Measurements from ENCODE around the gene TRPM1. TPM values are rescaled to one million over a fixed set of nuclear protein-coding genes. Genes with fewer than 3 reads are reported as not detected.

The TRPM1 gene
- total RNA-seq, 1 donor from 2014 or later = not detected

DNA sequence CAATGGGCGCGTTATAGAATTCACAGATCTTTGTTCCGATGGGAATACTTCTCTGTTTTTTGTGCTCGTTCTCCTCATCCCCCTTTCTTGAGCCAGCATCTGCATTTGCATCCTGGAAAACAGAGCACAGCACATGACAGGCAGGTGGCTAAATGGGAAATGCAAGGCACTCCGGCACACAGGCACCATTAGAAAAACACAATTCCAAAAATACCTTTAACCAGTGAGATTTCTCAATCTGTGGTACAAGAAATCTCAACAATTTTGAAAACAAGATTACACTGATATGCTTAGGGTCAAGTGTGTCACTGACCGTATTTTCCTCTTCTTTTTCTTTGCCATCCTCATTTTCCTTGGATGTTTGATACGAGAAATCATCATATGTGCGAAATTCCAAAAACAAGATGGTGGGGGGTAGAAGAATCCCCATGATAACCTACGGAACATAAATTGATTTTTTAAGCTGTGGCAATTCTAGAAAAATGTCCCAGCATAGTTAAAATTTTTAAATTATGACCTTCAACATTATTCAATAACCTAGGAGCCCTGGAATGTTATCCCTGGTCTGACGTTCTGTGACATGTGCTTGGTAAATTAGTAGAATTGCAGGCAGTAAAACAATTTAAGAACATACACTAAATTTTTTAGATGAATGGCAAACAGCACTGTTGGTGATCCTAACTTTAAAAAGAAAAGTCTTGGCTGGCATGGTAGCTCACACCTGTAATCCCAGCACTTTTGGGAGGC is 63.6 kb downstream of the TRPM1 start:
- no peak overlapping the region for H3K27ac Mint-ChIP-seq (ENCODE audit: unreplicated experiment)
- Histone ChIP-seq H3K9me3 (ENCODE audit: insufficient read depth, low read depth, low read length) (no peaks in the 10 kb centered on the region), H3K4me2 (ENCODE audit: low read length) (no peak overlapping the region), H3K9ac (ENCODE audit: low read length) (no peak overlapping the region), H3K4me3 (ENCODE audit: insufficient read depth, low read depth, low read length) (no peak overlapping the region), H3K4me1 (ENCODE audit: insufficient read depth, low read length) (peaks cover 5% of the 10 kb centered on the region), H3K36me3 (ENCODE audit: insufficient read depth, low read length) (no peaks in the 10 kb centered on the region), H3K79me2 (ENCODE audit: insufficient read depth, low read length) (no peaks in the 10 kb centered on the region), H3K27me3 (ENCODE audit: insufficient read depth, low read length) (peaks cover 3% of the 10 kb centered on the region), H2AFZ (ENCODE audit: low read depth, low read length) (no peak overlapping the region), H4K20me1 (ENCODE audit: insufficient read depth, low read length) (no peaks in the 10 kb centered on the region), H3K27ac (ENCODE audit: low read depth, low read length) (no peak overlapping the region)
- H3K4me3 Mint-ChIP-seq (ENCODE audit: unreplicated experiment) = no peak overlapping the region
- DNase-seq (ENCODE audit: low read depth) (no peak), FAIRE-seq (no peak)
- no peaks in the 10 kb centered on the region for H3K36me3 Mint-ChIP-seq (ENCODE audit: low read depth, unreplicated experiment)
- no peaks in the 10 kb centered on the region for H3K9me3 Mint-ChIP-seq (ENCODE audit: unreplicated experiment)
- H3K4me1 Mint-ChIP-seq (ENCODE audit: low read depth, unreplicated experiment) = peaks cover 11% of the 10 kb centered on the region
- H3K27me3 Mint-ChIP-seq (ENCODE audit: low read depth, unreplicated experiment) = peaks cover 14% of the 10 kb centered on the region
- TF ChIP-seq, protein P1, sequence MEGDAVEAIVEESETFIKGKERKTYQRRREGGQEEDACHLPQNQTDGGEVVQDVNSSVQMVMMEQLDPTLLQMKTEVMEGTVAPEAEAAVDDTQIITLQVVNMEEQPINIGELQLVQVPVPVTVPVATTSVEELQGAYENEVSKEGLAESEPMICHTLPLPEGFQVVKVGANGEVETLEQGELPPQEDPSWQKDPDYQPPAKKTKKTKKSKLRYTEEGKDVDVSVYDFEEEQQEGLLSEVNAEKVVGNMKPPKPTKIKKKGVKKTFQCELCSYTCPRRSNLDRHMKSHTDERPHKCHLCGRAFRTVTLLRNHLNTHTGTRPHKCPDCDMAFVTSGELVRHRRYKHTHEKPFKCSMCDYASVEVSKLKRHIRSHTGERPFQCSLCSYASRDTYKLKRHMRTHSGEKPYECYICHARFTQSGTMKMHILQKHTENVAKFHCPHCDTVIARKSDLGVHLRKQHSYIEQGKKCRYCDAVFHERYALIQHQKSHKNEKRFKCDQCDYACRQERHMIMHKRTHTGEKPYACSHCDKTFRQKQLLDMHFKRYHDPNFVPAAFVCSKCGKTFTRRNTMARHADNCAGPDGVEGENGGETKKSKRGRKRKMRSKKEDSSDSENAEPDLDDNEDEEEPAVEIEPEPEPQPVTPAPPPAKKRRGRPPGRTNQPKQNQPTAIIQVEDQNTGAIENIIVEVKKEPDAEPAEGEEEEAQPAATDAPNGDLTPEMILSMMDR (IDR thresholded peaks at IDR 0.05; ENCODE audit: insufficient read depth, low read depth, low read length) = no peak
- TF ChIP-seq EZH2 (IDR thresholded peaks at IDR 0.05; ENCODE audit: insufficient read depth, low read length) = no peak

DNA sequence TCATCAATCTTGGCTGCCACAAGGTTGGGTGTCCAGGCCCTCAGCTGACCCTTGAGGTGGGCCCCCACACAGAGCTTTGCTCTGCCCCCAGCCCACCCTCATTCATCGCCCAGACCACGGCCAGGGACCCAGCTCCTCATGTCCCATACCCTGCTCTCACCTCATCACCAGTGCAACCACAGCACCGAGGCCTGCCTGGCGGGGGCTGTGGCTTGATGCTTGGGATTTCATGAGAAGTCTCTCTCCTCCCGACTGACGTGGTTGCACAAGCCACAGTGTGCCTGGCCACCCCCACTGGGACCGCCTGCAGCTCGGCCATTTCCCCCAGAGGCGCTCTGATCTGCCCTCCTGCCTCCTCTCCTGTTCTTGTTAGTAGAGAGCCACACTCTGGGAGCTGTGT is 64.7 kb downstream of the TRPM1 start:
- no peak overlapping the region for H3K4me3 ChIP-seq (ENCODE audit: insufficient read depth, low read depth, low read length)
- H3K9me3 Mint-ChIP-seq (ENCODE audit: unreplicated experiment) = no peaks in the 10 kb centered on the region
- H3K4me3 Mint-ChIP-seq (ENCODE audit: unreplicated experiment) = no peak overlapping the region
- TF ChIP-seq, protein P1 (IDR thresholded peaks at IDR 0.05; ENCODE audit: insufficient read depth, low read depth, low read length) = no peak
- no peak for TF ChIP-seq EZH2 (IDR thresholded peaks at IDR 0.05; ENCODE audit: insufficient read depth, low read length)
- no peaks in the 10 kb centered on the region for H3K9me3 ChIP-seq (ENCODE audit: insufficient read depth, low read depth, low read length)
- H4K20me1 ChIP-seq (ENCODE audit: insufficient read depth, low read length) = no peaks in the 10 kb centered on the region
- H3K36me3 Mint-ChIP-seq (ENCODE audit: low read depth, unreplicated experiment) = no peaks in the 10 kb centered on the region
- DNase-seq (ENCODE audit: low read depth) (no peak), FAIRE-seq (no peak)
- H3K79me2 ChIP-seq (ENCODE audit: insufficient read depth, low read length) = no peaks in the 10 kb centered on the region
- H3K9ac ChIP-seq (ENCODE audit: low read length) = no peak overlapping the region
- H3K27me3 ChIP-seq (ENCODE audit: insufficient read depth, low read length) = no peaks in the 10 kb centered on the region
- H3K4me1 ChIP-seq (ENCODE audit: insufficient read depth, low read length) = peaks cover 10% of the 10 kb centered on the region
- H3K27ac Mint-ChIP-seq (ENCODE audit: unreplicated experiment) = no peak overlapping the region
- peaks cover 13% of the 10 kb centered on the region for H3K27me3 Mint-ChIP-seq (ENCODE audit: low read depth, unreplicated experiment)
- H2AFZ ChIP-seq (ENCODE audit: low read depth, low read length) = no peak overlapping the region
- peaks cover 16% of the 10 kb centered on the region for H3K4me1 Mint-ChIP-seq (ENCODE audit: low read depth, unreplicated experiment)
- H3K4me2 ChIP-seq (ENCODE audit: low read length) = no peak overlapping the region
- no peaks in the 10 kb centered on the region for H3K36me3 ChIP-seq (ENCODE audit: insufficient read depth, low read length)
- no peak overlapping the region for H3K27ac ChIP-seq (ENCODE audit: low read depth, low read length)

DNA sequence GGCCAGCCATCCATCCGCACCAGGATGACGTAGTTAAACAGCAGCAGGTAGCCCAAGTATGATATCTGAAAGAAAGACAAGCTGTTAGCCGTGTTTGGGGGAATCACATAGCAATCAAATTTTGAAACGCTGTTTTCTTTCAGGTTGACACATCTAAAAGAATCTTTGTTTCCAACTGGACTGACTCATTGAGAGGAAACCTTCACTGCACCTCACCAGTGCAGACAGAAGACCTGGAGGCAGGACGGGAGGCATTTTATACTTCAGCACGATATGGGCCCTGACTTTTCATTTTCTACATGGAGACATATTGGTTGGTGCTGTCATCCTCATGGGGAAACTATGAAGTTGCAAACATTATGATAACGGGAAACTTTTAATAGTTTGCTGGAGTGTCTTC is 65.9 kb downstream of the TRPM1 start:
- H3K27ac ChIP-seq (ENCODE audit: low read depth, low read length) = no peak overlapping the region
- no peaks in the 10 kb centered on the region for H3K9me3 ChIP-seq (ENCODE audit: insufficient read depth, low read depth, low read length)
- no peak overlapping the region for H3K4me3 Mint-ChIP-seq (ENCODE audit: unreplicated experiment)
- H3K4me3 ChIP-seq (ENCODE audit: insufficient read depth, low read depth, low read length) = no peak overlapping the region
- no peak overlapping the region for H3K27ac Mint-ChIP-seq (ENCODE audit: unreplicated experiment)
- H2AFZ ChIP-seq (ENCODE audit: low read depth, low read length) = no peak overlapping the region
- H3K27me3 ChIP-seq (ENCODE audit: insufficient read depth, low read length) = no peaks in the 10 kb centered on the region
- no peak for TF ChIP-seq EZH2 (IDR thresholded peaks at IDR 0.05; ENCODE audit: insufficient read depth, low read length)
- H3K4me1 ChIP-seq (ENCODE audit: insufficient read depth, low read length) = peaks cover 10% of the 10 kb centered on the region
- H4K20me1 ChIP-seq (ENCODE audit: insufficient read depth, low read length) = no peaks in the 10 kb centered on the region
- H3K9ac ChIP-seq (ENCODE audit: low read length) = no peak overlapping the region
- FAIRE-seq (no peak), DNase-seq (ENCODE audit: low read depth) (no peak)
- H3K27me3 Mint-ChIP-seq (ENCODE audit: low read depth, unreplicated experiment) = peaks cover 6% of the 10 kb centered on the region
- no peak overlapping the region for H3K4me2 ChIP-seq (ENCODE audit: low read length)
- H3K36me3 ChIP-seq (ENCODE audit: insufficient read depth, low read length) = no peaks in the 10 kb centered on the region
- no peaks in the 10 kb centered on the region for H3K79me2 ChIP-seq (ENCODE audit: insufficient read depth, low read length)
- H3K36me3 Mint-ChIP-seq (ENCODE audit: low read depth, unreplicated experiment) = no peaks in the 10 kb centered on the region
- no peaks in the 10 kb centered on the region for H3K9me3 Mint-ChIP-seq (ENCODE audit: unreplicated experiment)
- peaks cover 23% of the 10 kb centered on the region for H3K4me1 Mint-ChIP-seq (ENCODE audit: low read depth, unreplicated experiment)

Measured in astrocyte (in vitro differentiated cells and primary cell).